Hematopoietic multipotent progenitor cell treated with erythropoietin and hydrocortisone succinate and interleukin-3 and kit ligand, for 17 days (in vitro differentiated cells): ENCODE measurements around the gene LYPD6B.

Experiments
- DNase-seq: peaks from one replicate; pipeline ENCODE4 v3.0.0-alpha.2; 2015; ENCODE audit warnings: low spot score

LYPD6B gene, protein sequence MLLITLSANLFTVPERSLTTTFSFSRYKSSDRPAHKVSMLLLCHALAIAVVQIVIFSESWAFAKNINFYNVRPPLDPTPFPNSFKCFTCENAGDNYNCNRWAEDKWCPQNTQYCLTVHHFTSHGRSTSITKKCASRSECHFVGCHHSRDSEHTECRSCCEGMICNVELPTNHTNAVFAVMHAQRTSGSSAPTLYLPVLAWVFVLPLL

DNA sequence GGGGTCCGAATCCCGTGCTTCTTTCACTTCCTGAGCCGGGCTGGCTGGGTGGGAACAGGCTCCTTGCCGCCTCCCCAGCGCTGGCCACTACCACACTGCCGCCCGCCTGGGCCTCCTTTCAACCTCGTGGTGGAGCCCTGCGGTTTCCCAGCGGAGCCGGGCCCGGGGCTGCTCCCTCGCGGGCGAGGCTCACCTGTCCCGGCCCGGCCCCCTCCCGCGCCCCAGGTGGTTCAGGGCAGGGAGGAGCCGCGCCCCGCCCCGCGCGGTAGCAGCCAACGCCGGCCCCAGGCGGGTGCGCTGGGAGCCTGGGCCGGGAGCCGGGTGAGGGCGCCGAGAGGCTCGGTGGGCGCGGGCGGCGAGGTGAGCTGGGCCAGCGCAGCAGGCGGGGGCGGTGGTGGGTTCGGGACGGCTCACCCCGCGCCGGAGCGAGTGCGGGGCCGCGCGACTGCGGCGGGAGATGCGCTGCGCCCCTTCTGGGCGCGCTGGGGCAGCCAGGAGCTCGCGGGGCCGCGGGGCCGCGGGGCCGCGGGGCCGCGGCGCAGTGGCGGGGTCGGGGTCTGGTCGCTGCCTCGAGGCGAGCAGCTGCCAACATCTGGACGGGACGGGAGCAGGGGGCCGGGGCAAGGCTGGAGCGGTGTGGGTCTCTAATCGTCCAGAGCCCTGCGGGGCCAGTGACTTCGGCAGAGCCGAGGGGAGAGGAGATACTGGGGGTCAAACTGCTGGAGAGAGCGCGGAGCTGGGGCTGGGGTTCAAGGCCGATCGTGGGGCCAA is at the start of gene LYPD6B:
TSS of gene LYPD6B (plus strand) at position 258 of the 771 bp plus-strand sequence. CDS start 92,250 bp downstream, outside the sequence.
- DNase-seq: no peak

DNA sequence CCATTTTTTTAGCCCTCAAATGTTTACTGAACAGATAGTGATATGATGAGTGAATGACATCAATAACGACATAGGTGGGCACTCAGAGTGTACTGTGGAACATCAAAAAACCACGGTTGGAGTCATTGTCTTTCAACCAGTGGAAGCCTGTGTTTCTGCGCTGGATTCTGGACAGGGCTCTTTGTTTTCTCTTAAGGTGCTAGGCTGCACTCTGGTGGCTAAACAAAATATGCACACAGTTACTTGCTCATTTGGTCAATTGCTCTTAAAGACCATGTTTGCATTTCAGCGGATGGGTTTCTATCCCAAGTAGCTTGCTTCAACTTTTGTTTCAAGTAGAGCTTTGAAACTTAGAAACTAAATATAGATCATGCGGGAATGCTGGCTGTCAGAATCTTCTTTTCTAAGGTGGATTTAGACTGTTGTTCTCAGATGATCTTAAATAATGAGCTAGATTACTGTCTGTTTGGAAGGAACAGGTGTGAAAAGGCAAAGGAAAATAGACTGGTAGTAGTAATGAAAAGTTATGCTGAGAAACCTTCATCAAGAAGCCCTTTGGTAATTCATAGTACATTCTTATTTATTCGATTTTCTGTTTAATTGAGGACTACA is 48.5 kb upstream of the LYPD6B start:
- DNase-seq: peak; percentile 22

DNA sequence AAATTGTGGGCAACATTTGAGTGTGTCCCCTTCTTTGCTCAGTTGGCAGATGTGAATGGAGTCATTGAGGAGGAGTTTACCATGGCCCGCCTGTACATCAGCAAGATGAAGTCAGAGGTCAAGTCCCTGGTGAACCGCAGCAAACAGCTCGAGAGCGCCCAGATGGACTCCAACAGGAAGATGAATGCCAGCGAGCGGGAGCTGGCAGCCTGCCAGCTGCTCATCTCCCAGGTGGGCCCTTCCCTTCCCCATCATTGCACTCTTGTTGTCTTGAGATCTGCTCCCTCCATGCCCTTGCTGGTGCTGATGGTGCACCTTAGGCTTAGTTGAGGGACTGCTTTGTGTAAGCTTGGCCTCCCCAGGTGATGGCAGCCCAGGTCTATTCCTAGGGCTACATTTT is 47.5 kb upstream of the LYPD6B start:
- no peak for DNase-seq

DNA sequence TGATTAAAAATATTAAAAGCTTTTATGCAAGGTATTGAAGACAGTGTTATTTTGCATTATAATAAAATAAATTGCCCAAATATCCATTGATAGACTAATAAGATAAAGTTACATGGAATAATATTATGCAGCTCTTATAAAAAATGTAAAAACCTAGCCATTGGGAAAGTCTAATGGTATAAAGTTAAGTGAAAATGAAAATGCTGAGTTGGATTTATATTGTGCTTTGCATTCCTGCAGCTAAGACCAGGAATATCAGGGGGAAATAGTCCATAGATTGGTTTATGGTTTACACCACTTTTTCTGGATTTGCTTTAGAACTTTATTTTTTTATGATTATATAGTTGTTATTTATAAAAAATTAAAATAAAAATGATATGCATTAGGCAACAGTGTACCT is 46.1 kb upstream of the LYPD6B start:
- DNase-seq: no peak

DNA sequence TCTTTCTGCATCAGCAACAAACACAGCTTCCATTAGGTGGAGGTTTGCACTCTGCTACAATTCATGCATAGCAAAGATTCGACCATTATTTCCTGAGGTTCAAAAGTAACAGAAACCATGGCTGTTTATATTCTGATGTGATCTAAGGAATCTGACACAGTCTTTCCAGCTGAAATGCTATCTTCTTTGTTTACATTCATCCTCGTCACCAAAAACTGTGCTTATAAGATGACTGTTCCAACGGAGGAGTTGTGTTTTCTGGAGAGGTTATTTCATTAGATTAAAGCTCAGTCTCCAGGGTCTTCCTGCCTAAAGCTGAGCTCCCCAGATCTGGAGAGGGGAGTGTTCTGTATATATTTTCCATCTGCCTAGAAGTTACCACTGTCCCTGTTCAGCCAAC is 45.1 kb upstream of the LYPD6B start:
- no peak for DNase-seq

DNA sequence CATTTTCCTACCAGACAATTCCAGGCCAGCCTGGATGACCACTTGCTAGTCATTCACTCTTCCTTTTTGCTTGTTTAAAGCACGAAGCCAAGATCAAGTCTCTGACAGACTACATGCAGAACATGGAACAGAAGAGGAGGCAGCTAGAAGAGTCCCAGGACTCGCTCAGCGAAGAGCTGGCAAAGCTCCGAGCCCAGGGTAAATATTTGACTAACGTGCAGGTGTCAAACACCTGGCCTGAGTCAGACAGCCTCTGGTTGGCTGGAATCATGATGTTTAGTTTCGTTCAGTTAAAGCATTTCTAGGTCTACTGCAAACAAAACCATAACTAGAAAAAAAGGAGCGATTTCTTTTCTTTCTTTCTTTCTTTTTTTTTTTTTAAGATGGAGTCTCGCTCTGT is 44.2 kb upstream of the LYPD6B start:
- no peak for DNase-seq

DNA sequence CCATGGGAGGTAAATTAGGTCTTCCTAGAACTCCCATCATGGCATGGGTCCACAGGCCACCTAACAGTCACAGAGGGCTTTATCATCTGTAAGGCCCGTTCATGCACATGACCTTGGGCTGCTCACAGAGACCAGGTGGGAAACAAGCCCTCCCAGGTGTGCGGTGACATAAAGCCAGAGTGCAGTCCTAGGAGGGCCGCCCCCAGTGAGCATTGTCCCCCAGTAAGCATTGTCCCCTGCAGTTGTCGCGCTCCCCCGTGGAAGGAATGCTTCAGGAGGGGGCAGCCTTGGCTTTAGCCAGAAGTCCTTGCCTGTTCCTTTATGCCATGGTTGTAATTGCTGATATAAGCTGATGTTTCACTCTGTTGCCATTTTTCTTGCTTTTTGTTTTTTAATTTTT is 41.7 kb upstream of the LYPD6B start:
- DNase-seq: no peak

DNA sequence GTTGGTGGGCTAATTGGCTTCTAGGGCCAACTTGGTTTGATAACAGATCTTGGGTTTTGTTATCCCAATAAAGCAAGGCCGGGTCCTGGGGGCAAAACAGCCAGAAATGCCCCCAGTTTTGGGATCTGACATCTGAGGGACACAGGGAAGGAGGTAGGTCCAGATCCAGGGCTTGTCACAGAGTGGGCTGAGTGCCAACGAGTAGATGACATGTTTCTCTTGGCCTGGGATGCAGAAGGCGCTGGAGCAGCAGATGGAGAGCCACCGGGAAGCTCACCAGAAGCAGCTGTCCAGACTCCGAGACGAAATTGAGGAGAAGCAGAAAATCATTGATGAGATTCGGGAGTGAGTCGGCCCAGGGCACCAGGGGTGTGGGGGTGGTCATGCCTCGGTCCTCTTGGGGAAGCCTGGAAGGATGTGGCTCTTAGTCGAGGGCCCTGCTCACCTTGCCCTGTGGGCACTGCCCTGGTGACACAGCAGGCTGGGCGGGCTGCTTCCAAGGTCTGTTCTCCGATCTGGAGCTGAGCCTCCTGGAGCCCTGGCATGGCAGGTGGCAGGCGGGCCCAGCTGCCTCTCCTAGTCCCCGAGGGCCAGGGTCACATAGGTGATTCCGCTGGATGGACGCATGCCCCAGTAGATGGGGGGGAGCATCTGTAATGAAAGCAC is 40.2 kb upstream of the LYPD6B start:
- no peak for DNase-seq

DNA sequence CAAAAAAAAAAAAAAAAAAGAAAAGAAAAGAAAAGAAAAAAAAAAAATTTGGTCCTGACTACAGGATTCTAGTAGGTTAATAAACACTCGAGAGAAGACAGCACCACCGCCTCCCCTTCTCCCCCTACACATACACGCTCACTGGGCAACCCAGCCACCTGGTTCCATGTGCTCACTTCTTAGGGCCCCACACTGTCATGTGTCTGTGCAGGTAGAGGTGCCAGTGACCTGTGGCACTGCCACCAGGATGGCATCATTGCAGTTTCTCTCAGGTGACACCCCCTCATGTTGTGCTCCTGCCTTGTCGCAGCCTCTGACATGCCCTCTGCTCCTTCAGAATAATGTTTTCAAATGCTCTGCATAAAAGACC is 39.7 kb upstream of the LYPD6B start:
- no peak for DNase-seq

DNA sequence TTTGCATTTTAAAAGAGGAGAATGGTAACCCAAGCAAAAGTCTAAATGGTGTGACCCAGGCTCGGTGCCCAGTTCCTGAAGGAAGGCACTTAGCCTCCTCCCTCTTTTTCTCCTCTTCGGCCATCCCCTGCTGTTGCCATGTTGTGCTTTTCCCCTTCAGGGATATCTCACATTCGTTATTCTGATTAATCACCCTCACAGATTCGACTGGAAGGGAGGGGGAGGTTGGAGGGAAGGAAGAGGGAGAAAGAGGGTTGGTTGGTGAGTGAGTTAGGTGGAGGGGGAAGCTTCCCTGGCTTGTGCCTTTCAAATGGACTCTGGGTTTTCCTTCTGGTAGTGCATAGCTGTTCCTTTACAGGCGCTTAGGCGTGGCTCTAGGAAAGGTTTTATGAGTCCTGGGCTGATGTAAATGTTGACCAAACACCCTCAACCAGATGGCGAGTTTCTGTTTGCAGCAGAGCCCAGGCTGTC is 39.0 kb upstream of the LYPD6B start:
- DNase-seq: no peak

DNA sequence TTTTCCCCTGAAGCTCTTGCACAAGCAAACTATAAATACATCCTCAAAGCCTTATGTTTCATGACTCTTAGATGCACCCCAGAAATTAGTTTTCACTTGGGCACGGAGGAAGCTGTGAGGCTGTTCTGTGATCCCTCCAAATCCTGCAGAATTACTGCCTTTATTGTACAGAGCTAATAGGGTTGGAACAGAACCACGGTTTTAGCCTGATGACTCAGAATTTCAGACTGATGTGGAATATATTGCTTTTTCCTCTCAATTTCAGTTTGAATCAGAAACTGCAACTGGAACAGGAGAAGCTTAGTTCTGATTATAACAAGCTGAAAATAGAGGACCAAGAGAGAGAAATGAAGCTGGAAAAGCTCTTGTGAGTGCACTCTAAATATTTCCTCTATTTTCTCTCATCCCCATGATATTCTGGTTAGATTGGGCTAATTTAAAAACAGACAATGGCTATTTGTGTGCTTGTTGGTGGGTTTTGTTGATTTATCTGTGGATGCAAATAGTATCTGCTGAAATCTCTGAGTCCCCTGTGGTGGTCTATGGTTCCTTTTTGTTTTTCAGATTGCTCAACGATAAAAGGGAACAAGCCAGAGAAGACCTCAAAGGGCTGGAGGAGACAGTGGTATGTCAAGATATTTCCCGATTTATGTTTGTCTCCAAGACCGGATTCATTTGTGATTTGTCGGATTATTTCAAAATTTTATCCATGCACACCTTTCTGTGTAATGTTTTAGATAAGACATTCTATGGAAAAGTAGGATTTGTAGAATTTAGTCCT is 38.2 kb upstream of the LYPD6B start:
- DNase-seq: no peak

DNA sequence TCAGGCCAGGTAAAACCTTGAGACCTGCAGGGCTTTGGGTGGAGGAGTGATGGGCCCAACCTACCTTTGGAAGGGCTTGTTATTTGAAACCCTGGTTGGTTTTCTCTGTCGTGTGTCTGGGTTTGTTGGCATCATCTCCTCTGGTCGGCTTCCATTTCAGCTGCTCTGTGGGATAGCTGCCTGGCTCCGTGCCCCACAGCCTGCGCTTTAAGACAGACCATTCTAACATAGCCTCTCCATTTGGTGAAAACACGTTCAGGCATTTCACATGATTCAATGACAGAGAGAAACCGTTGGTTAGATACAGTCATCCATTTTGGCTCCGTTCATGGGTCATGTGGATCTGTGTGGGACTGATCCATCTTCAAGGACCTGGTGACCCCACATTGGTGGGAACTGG is 37.0 kb upstream of the LYPD6B start:
- no peak for DNase-seq

DNA sequence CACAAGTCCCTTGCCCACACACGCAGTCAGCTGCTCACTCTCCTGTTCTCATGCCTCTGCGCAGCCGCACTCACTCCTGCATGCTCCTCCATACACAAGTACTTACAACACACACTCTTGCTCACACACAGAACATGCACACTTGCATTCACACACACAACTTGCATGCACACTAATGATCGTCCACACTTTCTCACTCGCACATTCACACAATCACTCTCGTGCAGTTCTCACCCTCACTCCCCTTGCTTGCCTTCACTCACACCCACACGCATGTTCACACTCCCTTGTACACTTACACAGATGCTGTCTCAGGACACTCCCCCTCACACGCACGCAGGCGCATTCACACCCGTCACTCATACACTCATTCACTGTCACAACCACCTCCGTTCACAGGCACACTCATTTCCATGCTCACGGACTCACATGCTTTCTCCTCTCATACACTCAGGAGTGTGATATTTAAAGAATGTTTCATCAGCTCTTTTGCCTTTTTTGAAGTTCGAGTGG is 36.1 kb upstream of the LYPD6B start:
- no peak for DNase-seq

DNA sequence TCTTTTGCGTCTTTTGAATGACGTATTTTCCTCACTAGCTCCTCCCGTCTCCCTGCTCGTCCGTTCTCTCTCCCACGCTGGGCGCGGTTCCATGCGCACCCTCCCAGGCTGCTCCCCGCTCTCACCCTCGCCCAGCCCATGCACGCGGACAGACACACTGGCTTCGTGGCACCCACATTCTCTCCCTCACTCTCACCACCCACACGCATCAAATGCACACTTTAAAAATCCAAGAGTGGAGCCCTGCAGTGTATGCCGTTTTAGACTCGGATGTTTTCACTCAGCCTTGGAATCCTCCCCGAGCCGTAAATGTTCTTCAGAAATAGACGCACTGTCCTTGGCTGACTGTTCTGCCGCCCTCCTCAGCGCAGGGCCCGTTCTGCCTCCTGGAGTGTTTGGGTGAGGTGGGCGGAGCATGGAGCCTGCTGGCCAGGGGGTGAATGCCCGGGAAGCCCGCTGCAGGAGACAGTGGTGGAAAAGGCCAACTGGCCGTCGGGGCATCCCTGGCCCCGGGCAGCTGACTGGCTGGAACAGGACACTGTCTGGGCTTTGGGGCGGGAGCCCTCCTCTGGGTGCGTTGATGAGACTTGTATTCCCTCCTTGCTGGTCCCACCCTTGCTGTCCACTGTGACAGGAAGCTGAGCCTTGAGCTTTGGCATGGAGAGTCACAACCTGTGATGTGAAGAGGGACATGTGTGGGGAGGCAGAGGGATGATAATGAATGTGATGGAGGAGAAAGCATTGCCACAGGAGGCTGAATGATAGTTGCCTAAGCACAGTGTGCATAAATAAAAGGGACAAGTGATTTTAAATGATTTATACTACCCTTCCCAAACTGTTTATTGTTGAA is 35.4 kb upstream of the LYPD6B start:
- no peak for DNase-seq

DNA sequence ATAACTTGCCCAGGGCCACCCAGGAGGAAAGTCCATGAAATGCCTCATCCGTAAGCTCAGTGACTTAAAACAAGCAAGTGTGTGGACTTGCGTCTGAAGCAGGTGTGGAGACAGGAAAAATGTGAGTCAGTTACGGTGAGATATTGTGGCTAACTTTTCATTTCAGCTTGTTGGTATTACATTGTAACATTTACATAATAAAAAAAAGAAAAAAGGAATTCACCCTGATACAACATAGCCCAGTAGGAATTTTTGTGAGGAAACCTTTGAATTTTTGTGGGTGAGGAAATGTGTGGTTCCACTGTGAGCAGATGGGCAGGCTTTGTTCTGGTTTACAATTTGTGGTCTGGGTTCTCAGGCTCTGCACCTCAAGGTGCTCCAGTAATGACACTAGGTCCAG is 33.7 kb upstream of the LYPD6B start:
- DNase-seq: no peak

DNA sequence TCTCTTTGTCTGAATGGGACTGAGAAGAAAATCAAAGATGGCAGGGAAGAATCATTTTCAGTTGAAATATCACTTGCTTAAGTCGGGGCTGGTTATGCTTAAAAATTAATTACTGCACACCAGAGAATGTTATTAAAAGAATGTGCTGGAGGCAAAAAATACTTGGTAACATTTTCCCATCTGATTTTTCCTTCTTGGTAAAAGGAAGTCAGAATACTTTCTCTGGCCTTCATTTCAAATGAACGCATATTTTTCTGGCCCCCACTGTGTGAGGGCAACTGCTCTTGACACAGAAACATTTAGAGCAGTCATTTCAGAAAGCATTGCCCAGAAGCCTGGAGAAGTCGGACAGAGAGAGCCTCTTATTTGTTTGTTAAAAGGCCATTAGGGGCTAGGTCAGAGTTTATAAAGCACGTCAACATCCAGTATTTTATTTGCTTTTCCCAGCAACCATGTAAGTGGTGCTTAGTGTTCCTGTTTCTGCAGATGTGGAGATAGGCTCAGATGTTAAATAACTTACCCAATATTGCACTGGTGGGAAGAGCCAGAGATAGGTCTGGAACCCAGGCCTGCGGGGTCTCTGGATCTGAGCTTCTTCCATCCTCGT is 32.9 kb upstream of the LYPD6B start:
- no peak for DNase-seq

DNA sequence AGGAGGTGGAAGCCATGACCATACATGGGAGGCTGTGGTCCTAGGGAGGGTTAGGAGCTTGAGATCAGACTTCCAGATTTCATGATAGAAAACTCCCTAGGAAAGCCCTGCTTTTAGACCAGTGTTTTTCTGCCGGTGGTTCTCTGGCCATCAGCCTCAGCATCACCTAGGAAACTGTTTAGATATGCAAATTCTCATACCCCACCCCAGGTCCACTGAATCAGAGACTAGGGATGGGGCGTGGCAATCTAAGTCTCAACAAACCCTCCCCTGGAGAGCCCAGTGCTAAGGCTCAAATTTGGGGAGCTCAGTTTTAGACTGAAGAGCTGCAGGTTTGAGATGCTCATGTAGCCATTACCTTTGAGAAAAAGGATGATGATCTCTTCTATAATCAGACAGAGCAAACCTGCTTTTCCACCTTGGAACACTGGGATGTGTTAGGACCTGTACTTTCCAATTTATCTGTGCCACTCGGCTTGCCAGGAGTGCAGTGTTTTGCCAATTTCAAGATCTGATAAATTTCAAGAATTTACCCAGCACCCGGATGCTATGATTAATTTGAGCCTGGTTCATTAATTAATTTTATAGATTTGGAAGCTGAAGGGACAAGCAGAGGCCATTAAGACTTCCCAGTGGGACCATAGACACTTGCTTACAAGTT is 31.5 kb upstream of the LYPD6B start:
- DNase-seq: no peak

DNA sequence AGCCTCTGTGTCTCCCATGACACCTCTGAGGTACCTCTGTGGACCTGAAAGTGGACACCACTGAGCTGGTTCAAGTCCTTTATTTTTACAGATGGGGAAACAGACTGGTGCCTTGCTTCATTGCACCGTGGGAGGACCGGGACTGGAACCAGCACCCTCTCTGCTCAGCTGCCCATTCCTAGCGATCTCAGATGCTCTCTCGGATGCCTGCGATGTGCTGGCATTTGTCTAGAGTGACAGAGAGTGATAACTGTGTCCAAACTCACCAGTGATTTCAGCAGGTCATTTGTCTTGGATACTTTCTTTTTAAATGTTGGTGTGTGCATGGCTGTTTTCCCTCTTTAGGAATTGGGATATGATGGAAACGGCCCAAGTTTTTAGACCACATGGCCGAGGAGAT is 30.1 kb upstream of the LYPD6B start:
- DNase-seq: no peak

DNA sequence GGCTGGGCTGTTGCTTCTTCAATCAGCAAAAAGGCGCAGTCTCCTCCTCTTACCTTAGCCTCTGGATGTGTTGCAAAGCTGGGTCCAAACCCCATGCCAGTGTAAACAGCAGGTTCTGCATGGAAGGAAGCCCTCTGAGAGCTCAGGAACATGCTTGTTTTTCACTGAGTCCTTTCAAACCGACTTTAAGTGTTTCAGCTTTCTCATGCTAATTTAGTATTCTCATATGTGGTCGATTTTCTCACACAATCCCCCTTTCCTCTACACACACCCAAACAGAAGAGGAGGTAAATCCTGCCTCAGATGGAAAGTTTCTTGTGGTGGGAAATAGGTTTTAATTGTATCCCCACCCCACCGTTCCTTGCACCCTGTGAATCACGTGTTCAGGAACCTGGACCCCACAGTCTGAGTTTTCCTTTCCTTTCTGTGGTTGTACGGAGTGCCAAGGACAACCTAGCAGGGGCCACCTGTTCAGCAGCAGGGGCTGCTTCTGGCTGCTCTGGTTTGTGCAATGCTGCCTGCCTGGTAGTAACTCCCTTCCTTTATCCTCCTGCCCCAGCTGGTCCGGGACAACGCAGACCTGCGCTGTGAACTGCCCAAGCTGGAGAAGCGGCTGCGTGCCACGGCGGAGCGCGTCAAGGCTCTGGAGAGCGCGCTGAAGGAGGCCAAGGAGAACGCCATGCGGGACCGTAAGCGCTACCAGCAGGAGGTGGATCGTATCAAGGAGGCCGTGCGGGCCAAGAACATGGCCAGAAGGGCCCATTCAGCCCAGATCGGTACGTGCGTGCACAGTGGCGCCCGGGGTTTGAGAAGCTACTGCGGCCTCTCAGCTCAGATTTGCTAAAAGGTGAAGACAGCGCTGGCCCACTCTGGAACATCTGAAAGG is 28.7 kb upstream of the LYPD6B start:
- no peak for DNase-seq
